Measurements from ENCODE around the gene MYZAP. TPM values are rescaled to one million over a fixed set of nuclear protein-coding genes. Genes with fewer than 3 reads are reported as not detected.

MYZAP gene
- total and polyA plus RNA-seq, 2 of the 4 experiments (the other 2 are of a cell fraction): not detected

DNA sequence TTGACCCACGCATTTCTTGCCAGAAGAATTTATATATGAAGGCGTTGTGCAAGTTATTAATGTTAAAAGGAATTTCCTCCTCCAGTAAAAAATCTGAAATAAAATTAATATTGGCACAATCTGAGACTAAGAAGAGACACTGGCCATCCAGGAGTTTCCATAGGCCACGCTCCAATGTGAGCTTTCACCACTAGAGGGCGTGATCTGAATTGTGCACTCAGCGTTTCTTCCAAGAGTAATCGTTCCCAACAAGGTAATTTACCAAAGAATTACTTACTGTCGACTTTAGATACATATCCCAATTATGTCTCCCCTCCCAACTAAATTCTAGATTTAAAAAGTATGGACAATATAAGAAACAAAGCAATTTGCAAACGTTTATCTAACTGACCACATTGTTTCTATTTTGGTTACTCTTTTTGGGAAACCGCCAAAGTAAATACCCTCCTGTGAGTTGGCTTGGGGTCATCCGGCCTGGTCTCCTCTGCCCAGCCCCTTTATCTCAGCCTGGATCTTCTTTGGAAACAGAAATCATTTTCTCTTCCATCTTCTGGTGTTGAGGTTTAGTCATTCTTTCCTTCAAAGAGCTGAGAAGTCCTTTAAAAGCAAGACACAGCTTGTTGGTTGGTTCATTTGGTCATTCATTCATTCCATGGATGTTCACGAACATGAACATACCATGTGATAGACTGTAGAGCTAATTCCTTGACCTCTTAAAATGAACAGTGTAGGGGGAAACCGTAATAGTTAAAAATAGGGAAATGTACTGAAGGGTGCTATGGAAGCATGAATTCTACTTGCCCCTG, 141.0 kb downstream of the MYZAP start:
- ATAC-seq (ENCODE audit: low read depth): peak; percentile 74
- Histone ChIP-seq H3K9ac (ENCODE audit: low read depth, low read length) (no peak overlapping the region), H3K56ac (ENCODE audit: extremely low read depth, insufficient read depth, low read length) (no peak overlapping the region), H4K20me1 (ENCODE audit: insufficient read depth, low read length) (no peaks in the 10 kb centered on the region), H3K4ac (ENCODE audit: low read depth, low read length) (no peak overlapping the region), H3K23ac (ENCODE audit: low read depth, low read length) (no peak overlapping the region), H3K27ac (ENCODE audit: insufficient read depth, low read length) (no peak overlapping the region), H4K5ac (ENCODE audit: low read depth, low read length) (no peak overlapping the region), H3K4me2 (ENCODE audit: low read depth, low read length) (no peak overlapping the region), H3K36me3 (ENCODE audit: control insufficient read depth, insufficient read depth, low read length) (no peaks in the 10 kb centered on the region), H2AK9ac (replicated peaks; ENCODE audit: low read depth, low read length, poor library complexity) (no peak overlapping the region), H3K9me1 (ENCODE audit: insufficient read depth, low read length) (no peaks in the 10 kb centered on the region; the same call in 1 of the 2 replicates), H2AFZ (replicated peaks; ENCODE audit: low read length, poor library complexity) (no peak overlapping the region), H4K8ac (ENCODE audit: low read depth in 2 of 2, low read length in 2 of 2) (no peak overlapping the region), H3K4me1 (ENCODE audit: control insufficient read depth, insufficient read depth, low read length) (no peaks in the 10 kb centered on the region), H2AK5ac (ENCODE audit: low read depth, low read length) (no peak overlapping the region), H3K27me3 (ENCODE audit: control insufficient read depth, insufficient read depth, low read length) (no peaks in the 10 kb centered on the region), H2BK20ac (ENCODE audit: low read depth, low read length) (no peak overlapping the region), H3K14ac (replicated peaks; ENCODE audit: low read depth, low read length) (no peak overlapping the region), H3K18ac (ENCODE audit: low read depth, low read length) (no peak overlapping the region), H3K4me3 (ENCODE audit: insufficient read depth, low read depth, low read length) (no peak overlapping the region), H2BK15ac (ENCODE audit: low read depth, low read length) (no peak overlapping the region), H4K91ac (ENCODE audit: insufficient read depth, low read depth, low read length) (no peak overlapping the region), H3K79me1 (ENCODE audit: low read depth in 1 of 2, low read length in 2 of 2) (no peaks in the 10 kb centered on the region), H3K9me3 (ENCODE audit: control insufficient read depth, insufficient read depth, low read length) (no peaks in the 10 kb centered on the region), H2BK5ac (ENCODE audit: low read depth, low read length, poor library complexity, severe bottlenecking) (no peak overlapping the region), H2BK120ac (ENCODE audit: low read depth, low read length) (no peak overlapping the region)
- in situ Hi-C loops (cut with MboI; ENCODE audit: low sequenced_read_pairs): no loop called here
- BruUV-seq (replicated peaks): no TSS peak
- dilution Hi-C loops (cut with HindIII; ENCODE audit: low sequenced_read_pairs, unreplicated experiment): no loop called here
- TF ChIP-seq MAFK (IDR thresholded peaks at IDR 0.05; ENCODE audit: low read depth, low read length) (peak; percentile 89), CTCF (conservative IDR thresholded peaks at IDR 0.05; ENCODE audit: low read depth, low read length) (peak; percentile 66), MXI1 (IDR thresholded peaks at IDR 0.05; ENCODE audit: borderline replicate concordance, low read depth, low read length) (no peak), SMC3 (IDR thresholded peaks at IDR 0.05; ENCODE audit: low read depth, low read length) (peak; percentile 38; the same call in 1 of the 2 replicates), RAD21 (IDR thresholded peaks at IDR 0.05; ENCODE audit: low read length) (peak; percentile 38; the same call in 1 of the 2 replicates)
- ChIA-PET POLR2A (ENCODE audit: unreplicated experiment) (no interaction called here), CTCF (interaction anchor here (0.6 to 1.8 kb wide), 10 partner anchors 9 to 1438 kb away, joined by 3 to 10 read pairs (median 4); no protein-coding TSS in a partner anchor)
- DNase-seq: peak; percentile 50
- WGBS, 2 experiments (ENCODE audit: extremely low coverage in 2 of 2, insufficient read length in 1 of 2): no CpG with 5 or more reads among the region's 12 CpGs
- intact Hi-C loops (cut with micrococcal nuclease): loop anchor here (5.0 kb wide), 1 partner anchor 130 kb away; no protein-coding TSS in a partner anchor
